AG04449 (cell line): ENCODE data around the gene COL19A1.

Experiments used
- CTCF ChIA-PET: fragments of 350-600 bp; formaldehyde crosslinking; extraction: SDS; loops from one replicate; lab custom pipeline; 2021; ENCODE audit warnings: antibody characterized with exemption; lab: Yijun Ruan, JAX
- POLR2A ChIA-PET: fragments of 400-600, 350-600 bp; formaldehyde crosslinking; extraction: SDS; loops from one replicate; lab custom pipeline; 2020; ENCODE audit warnings: antibody characterized with exemption, inconsistent platforms; lab: Yijun Ruan, JAX
- DNase-seq: peaks from one replicate; pipeline ENCODE4 v3.0.0-alpha.2; 2010; ENCODE audit warnings: low read depth, low spot score
- H3K4me3 ChIP-seq: 2 replicates; pipeline ENCODE4 v1.5.1; 2011; ENCODE audit warnings: low read depth, mild to moderate bottlenecking, control low read depth, low read length
- CTCF ChIP-seq: IDR thresholded peaks from one replicate; pipeline ENCODE4 v1.5.1; 2011; ENCODE audit warnings: mild to moderate bottlenecking, moderate library complexity, low read length, control low read depth, inconsistent platforms; ENCODE audit not compliant: insufficient read depth; ENCODE audit errors: missing control alignments

COL19A1 gene

GRCh38 chr6:70129341-70129740 is 263.0 kb downstream of the COL19A1 start:
- TF ChIP-seq CTCF = no peak
- no peak for DNase-seq
- no peak overlapping the region for H3K4me3 ChIP-seq
- ChIA-PET CTCF (no interaction called here), POLR2A (no interaction called here)

GRCh38 chr6:70130865-70131264 is 264.5 kb downstream of the COL19A1 start:
- TF ChIP-seq CTCF = no peak
- POLR2A ChIA-PET = no interaction called here
- DNase-seq = no peak
- CTCF ChIA-PET = no interaction called here
- H3K4me3 ChIP-seq = no peak overlapping the region

- ChIA-PET CTCF (no interaction called here), POLR2A (no interaction called here)
- no peak for TF ChIP-seq CTCF
- DNase-seq = no peak
- no peak overlapping the region for H3K4me3 ChIP-seq
These were observed 265.2 kb downstream of the COL19A1 start for GRCh38 chr6:70131528-70131927.

- CTCF ChIA-PET = no interaction called here
- POLR2A ChIA-PET = no interaction called here
- no peak for DNase-seq
These were observed 266.9 kb downstream of the COL19A1 start for GRCh38 chr6:70133246-70133645.

GRCh38 chr6:70134542-70134941 is 268.2 kb downstream of the COL19A1 start:
- CTCF ChIA-PET = no interaction called here
- no peak overlapping the region for H3K4me3 ChIP-seq
- no peak for TF ChIP-seq CTCF
- DNase-seq = no peak
- POLR2A ChIA-PET = no interaction called here

More at GRCh38 chr6:70133246-70133645, 266.9 kb downstream of the COL19A1 start:
- H3K4me3 ChIP-seq = no peak overlapping the region
- TF ChIP-seq CTCF = no peak

GRCh38 chr6:70135219-70136160 is 269.1 kb downstream of the COL19A1 start:
- CTCF ChIA-PET = no interaction called here
- TF ChIP-seq CTCF = no peak
- no peak for DNase-seq
- H3K4me3 ChIP-seq = no peak overlapping the region
- POLR2A ChIA-PET = no interaction called here
